GM12878 (cell line): ENCODE measurements around the gene IER3. TPM values are rescaled to one million over a fixed set of nuclear protein-coding genes. Genes with fewer than 3 reads are reported as not detected.

Source experiments
- ATAC-seq: fragments of 200-7000 bp; cut with Tn5 transposase; 3 replicates; pipeline ENCODE4 v1.9.1; 2020; ENCODE audit warnings: mild to moderate bottlenecking, moderate library complexity
- BruUV-seq: library from RNA; stranded (reverse); fragments of 400-500 nt; replicated peaks from 2 replicates; lab custom pipeline; 2021; lab: Mats Ljungman, UMichigan
- CTCF ChIA-PET: fragments of 300-600 bp; sonication (Branson Sonifier 250); formaldehyde crosslinking; extraction: SDS; loops from one replicate; lab custom pipeline; 2021; ENCODE audit warnings: inconsistent platforms; lab: Yijun Ruan, JAX
- POLR2A ChIA-PET: fragments of 350-600 bp; formaldehyde crosslinking; extraction: SDS; loops from one replicate; lab custom pipeline; 2021; ENCODE audit warnings: inconsistent platforms; lab: Charles Lee
- RAD21 ChIA-PET: fragments of 300-600 bp; sonication (Branson Sonifier 250); formaldehyde crosslinking; loops from one replicate; lab custom pipeline; 2023; ENCODE audit warnings: antibody characterized with exemption; ENCODE audit not compliant: unreplicated experiment; lab: Charles Lee
- SMC1A ChIA-PET: fragments of 300-600 bp; sonication (Branson Sonifier 250); formaldehyde crosslinking; loops from one replicate; lab custom pipeline; 2023; ENCODE audit not compliant: unreplicated experiment, uncharacterized antibody; lab: Charles Lee
- DNase-seq: peaks from one replicate; pipeline ENCODE4 v3.0.0-alpha.2; 2011; ENCODE audit warnings: low read depth, low spot score
- FAIRE-seq: peaks from 3 replicates; lab custom pipeline; 2011; peaks lifted over from hg19 to GRCh38; lab: Jason Lieb, UNC
- H2AFZ ChIP-seq: 2 replicates; pipeline ENCODE4 v1.6.0; 2011; ENCODE audit warnings: low read depth, low read length, control low read depth; ENCODE audit not compliant: control insufficient read depth
- H3K27ac ChIP-seq: 2 replicates; pipeline ENCODE4 v1.5.1; 2011; ENCODE audit warnings: control low read depth; ENCODE audit not compliant: control insufficient read depth, insufficient read depth
- H3K27me3 ChIP-seq, 2 experiments: replicated peaks in 1 of 2; 2 replicates each; pipeline versions ENCODE4 v1.6.0 to v1.6.1; 2011; ENCODE audit warnings: low read length in 1 of 2; ENCODE audit not compliant: control insufficient read depth in 2 of 2, insufficient read depth in 2 of 2
- H3K36me3 ChIP-seq, 2 experiments: 2 replicates each; pipeline ENCODE4 v1.5.1; 2011; ENCODE audit warnings: low read length in 1 of 2; ENCODE audit not compliant: control insufficient read depth in 2 of 2, insufficient read depth in 2 of 2
- H3K4me1 ChIP-seq: 2 replicates; pipeline ENCODE4 v1.6.1; 2011; ENCODE audit warnings: mild to moderate bottlenecking, low read length, moderate library complexity, mixed read lengths; ENCODE audit not compliant: control insufficient read depth, insufficient read depth
- H3K4me2 ChIP-seq: 2 replicates; pipeline ENCODE4 v1.6.0; 2011; ENCODE audit warnings: control low read depth; ENCODE audit not compliant: control insufficient read depth, insufficient read depth
- H3K4me3 ChIP-seq: fragments of 200-600 bp; sonication (generic); 2 replicates; pipeline ENCODE4 v1.5.1; 2016
- H3K79me2 ChIP-seq: 2 replicates; pipeline ENCODE4 v1.6.0; 2011; ENCODE audit warnings: low read length; ENCODE audit not compliant: control insufficient read depth, insufficient read depth
- H3K9ac ChIP-seq: 2 replicates; pipeline ENCODE4 v1.8.0; 2011; ENCODE audit warnings: low read length, control low read depth, mixed read lengths; ENCODE audit not compliant: control insufficient read depth, insufficient read depth
- H3K9me3 ChIP-seq: replicated peaks from 3 replicates; pipeline ENCODE4 v1.5.1; 2011; ENCODE audit warnings: mild to moderate bottlenecking, low read length; ENCODE audit not compliant: control insufficient read depth, insufficient read depth
- H4K20me1 ChIP-seq: 2 replicates; pipeline ENCODE4 v1.6.0; 2011; ENCODE audit not compliant: control insufficient read depth, insufficient read depth
- E4F1 ChIP-seq: fragments of 450-650 bp; IDR thresholded peaks from 2 replicates; pipeline ENCODE4 v1.6.1; 2018; ENCODE audit warnings: borderline replicate concordance, mild to moderate bottlenecking; ENCODE audit not compliant: partially characterized antibody
- ESRRA ChIP-seq: IDR thresholded peaks from 2 replicates; pipeline ENCODE4 v1.6.1; 2012; ENCODE audit warnings: mild to moderate bottlenecking, low read length, improper control_type of control experiment
- MTA3 ChIP-seq: IDR thresholded peaks from 2 replicates; pipeline ENCODE4 v1.6.1; 2012; ENCODE audit warnings: low read length, inconsistent platforms, borderline replicate concordance
- NR2C1 ChIP-seq: fragments of 450-650 bp; IDR thresholded peaks from 2 replicates; pipeline ENCODE4 v1.6.1; 2017; ENCODE audit warnings: antibody characterized with exemption, mild to moderate bottlenecking, moderate library complexity
- POU2F2 ChIP-seq: IDR thresholded peaks from 3 replicates; pipeline ENCODE4 v1.6.1; 2011; ENCODE audit warnings: low read depth, mild to moderate bottlenecking, low read length, borderline replicate concordance
- TBL1XR1 ChIP-seq: IDR thresholded peaks from 2 replicates; pipeline ENCODE4 v1.6.1; 2012; ENCODE audit warnings: low read depth, low read length, improper control_type of control experiment
- USF2 ChIP-seq: IDR thresholded peaks from 2 replicates; pipeline ENCODE4 v1.6.1; 2011; ENCODE audit warnings: low read depth, low read length, improper control_type of control experiment, borderline replicate concordance
- ZNF207 ChIP-seq: fragments of 450-650 bp; IDR thresholded peaks from 2 replicates; pipeline ENCODE4 v1.6.1; 2014; ENCODE audit warnings: antibody characterized with exemption, mild to moderate bottlenecking, borderline replicate concordance
- WGBS: methylation state at CpG from one replicate; pipeline ENCODE4 v1.1.6; 2016; ENCODE audit warnings: low lambda C conversion rate; ENCODE audit not compliant: insufficient replicate concordance, insufficient coverage; ENCODE audit errors: missing lambda C conversion rate; 5-methylcytosine and 5-hydroxymethylcytosine counted together
- in situ Hi-C: fragments of 300-500 bp; cut with MboI; formaldehyde crosslinking; loops from 9 replicates; pipeline ENCODE4 v1.14.3; 2018; ENCODE audit warnings: mixed read lengths
- intact Hi-C: fragments of 100-400 bp; cut with micrococcal nuclease; formaldehyde crosslinking; loops from one replicate; pipeline ENCODE4 v1.14.2; 2022; ENCODE audit not compliant: unreplicated experiment
- polyA plus RNA-seq, 11 experiments: library from polyadenylated mRNA; depleted of rRNA in 4 of 11; unstranded in 6 of 11; stranded (reverse) in 5 of 11; fragments of >200 nt; fragmentation: Nextera tagmentation in 4 of 11; fragmentation: Illumina TruSeq in 1 of 11; extraction: Ambion mirVana in 4 of 11; extraction: Trizol in 1 of 11; gene quantifications; 1 replicate in 1 of 11; 2 replicates in 10 of 11; pipeline versions ENCODE4 v1.2.1 to v1.2.3, GENCODE V29; 2011 to 2016; ENCODE audit warnings: inconsistent platforms in 2 of 11, missing spikeins in 2 of 11, low read depth in 1 of 11
- total RNA-seq, 4 experiments: library from RNA; depleted of rRNA in 3 of 4; stranded (reverse); fragments of >200 nt in 3 of 4; fragmentation: Illumina TruSeq in 1 of 4; extraction: Trizol in 1 of 4; gene quantifications; 2 replicates each; pipeline versions ENCODE4 v1.2.1 to v1.2.3, GENCODE V29; 2013 to 2021
- TF ChIP-seq, protein P1 (sequence below): IDR thresholded peaks from 2 replicates; pipeline ENCODE4 v1.6.1; 2012; ENCODE audit warnings: low read depth, low read length, improper control_type of control experiment

IER3 gene
- total and polyA plus RNA-seq, 10 of the 15 experiments (the other 5 are each of a cell fraction or from before 2014, with no cell fraction given): 1.9 to 100 (median 32.3) TPM

GRCh38 chr6:30780642-30780920 lies 36.2 kb upstream of the IER3 start:
- Histone ChIP-seq H3K9ac (no peak overlapping the region), H3K79me2 (no peaks in the 10 kb centered on the region)
- 100% methylated on average over 1 of the region's 1 CpG for WGBS

More at GRCh38 chr6:30780642-30780920, 36.2 kb upstream of the IER3 start:
- TF ChIP-seq ZNF207 (no peak), ESRRA (no peak), MTA3 (no peak), USF2 (no peak), E4F1 (no peak), TBL1XR1 (no peak), NR2C1 (no peak), POU2F2 (no peak)
- TF ChIP-seq, protein P1, sequence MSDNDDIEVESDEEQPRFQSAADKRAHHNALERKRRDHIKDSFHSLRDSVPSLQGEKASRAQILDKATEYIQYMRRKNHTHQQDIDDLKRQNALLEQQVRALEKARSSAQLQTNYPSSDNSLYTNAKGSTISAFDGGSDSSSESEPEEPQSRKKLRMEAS: no peak
- TF ChIP-seq, all 136 proteins: peak for 0
- no peaks in the 10 kb centered on the region for H3K27me3 ChIP-seq
- H3K36me3 ChIP-seq: no peaks in the 10 kb centered on the region
- in situ Hi-C loops: no loop called here
- H3K9me3 ChIP-seq: no peaks in the 10 kb centered on the region
- ChIA-PET RAD21 (interaction anchor here (1.0 to 5.3 kb wide), 2 partner anchors 12 to 26 kb away, joined by 3 to 39 read pairs; no protein-coding TSS in a partner anchor), POLR2A (interaction anchor here (0.7 to 3.5 kb wide), 2 partner anchors 11 to 13 kb away, joined by 3 to 19 read pairs; no protein-coding TSS in a partner anchor), CTCF (interaction anchor here (1.0 to 1.7 kb wide), 2 partner anchors 14 to 42 kb away, joined by 3 to 5 read pairs; no protein-coding TSS in a partner anchor), SMC1A (interaction anchor here (0.8 to 5.7 kb wide), 5 partner anchors 11 to 40 kb away, joined by 3 to 58 read pairs (median 4); no protein-coding TSS in a partner anchor)
- no peak overlapping the region for H3K27ac ChIP-seq
- no peak overlapping the region for H2AFZ ChIP-seq
- no peak for FAIRE-seq
- ATAC-seq: no peak
- H3K4me2 ChIP-seq: no peak overlapping the region
- no peak overlapping the region for H3K4me3 ChIP-seq
- no peak for DNase-seq
- H4K20me1 ChIP-seq: no peaks in the 10 kb centered on the region
- BruUV-seq: no TSS peak
- peaks cover 12% of the 10 kb centered on the region for H3K4me1 ChIP-seq
- intact Hi-C loops: no loop called here
